RWPE2 (cell line): ENCODE results near the gene OR51A2.
"Not testable (repeated sequence)": the region's sequence is repeated elsewhere in the genome, so short reads cannot be mapped to it uniquely, and the experiment has no call there.

ENCODE experiments used
- ATAC-seq: fragments of 200-7000 bp; cut with Tn5 transposase; 3 replicates; pipeline ENCODE4 v1.9.1; 2021; ENCODE audit warnings: low read depth
- DNase-seq: peaks from one replicate; pipeline ENCODE4 v3.0.0-alpha.2; 2020; ENCODE audit warnings: low spot score
- H3K27ac ChIP-seq: fragments of 450-650 bp; 2 replicates; pipeline ENCODE4 v1.5.1; 2017; ENCODE audit warnings: mild to moderate bottlenecking; ENCODE audit not compliant: poor library complexity, severe bottlenecking
- H3K27me3 ChIP-seq: fragments of 250-450 bp; sonication (Bioruptor Pico); 2 replicates; pipeline ENCODE4 v1.5.1; 2021; ENCODE audit warnings: mild to moderate bottlenecking, moderate library complexity; ENCODE audit not compliant: insufficient read depth, poor library complexity, severe bottlenecking
- H3K36me3 ChIP-seq: fragments of 250-450 bp; sonication (Bioruptor Pico); 2 replicates; pipeline ENCODE4 v1.5.1; 2020; ENCODE audit warnings: low read depth, mild to moderate bottlenecking, moderate library complexity
- H3K4me1 ChIP-seq: fragments of 250-450 bp; sonication (Bioruptor Pico); 2 replicates; pipeline ENCODE4 v1.5.1; 2021; ENCODE audit warnings: mild to moderate bottlenecking, moderate library complexity; ENCODE audit not compliant: insufficient read depth, poor library complexity, severe bottlenecking
- H3K4me3 ChIP-seq: fragments of 250-450 bp; sonication (Bioruptor Pico); 2 replicates; pipeline ENCODE4 v1.5.1; 2021; ENCODE audit warnings: mild to moderate bottlenecking, moderate library complexity; ENCODE audit not compliant: severe bottlenecking
- H3K9me3 ChIP-seq: fragments of 250-450 bp; sonication (Bioruptor Pico); 2 replicates; pipeline ENCODE4 v1.5.1; 2021; ENCODE audit warnings: mild to moderate bottlenecking, moderate library complexity; ENCODE audit not compliant: severe bottlenecking
- CTCF ChIP-seq: fragments of 450-650 bp; IDR thresholded peaks from one replicate; pipeline ENCODE4 v1.5.1; 2017; ENCODE audit warnings: mild to moderate bottlenecking, moderate library complexity; ENCODE audit not compliant: poor library complexity, severe bottlenecking

Gene OR51A2, protein sequence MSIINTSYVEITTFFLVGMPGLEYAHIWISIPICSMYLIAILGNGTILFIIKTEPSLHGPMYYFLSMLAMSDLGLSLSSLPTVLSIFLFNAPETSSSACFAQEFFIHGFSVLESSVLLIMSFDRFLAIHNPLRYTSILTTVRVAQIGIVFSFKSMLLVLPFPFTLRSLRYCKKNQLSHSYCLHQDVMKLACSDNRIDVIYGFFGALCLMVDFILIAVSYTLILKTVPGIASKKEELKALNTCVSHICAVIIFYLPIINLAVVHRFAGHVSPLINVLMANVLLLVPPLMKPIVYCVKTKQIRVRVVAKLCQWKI

DNA sequence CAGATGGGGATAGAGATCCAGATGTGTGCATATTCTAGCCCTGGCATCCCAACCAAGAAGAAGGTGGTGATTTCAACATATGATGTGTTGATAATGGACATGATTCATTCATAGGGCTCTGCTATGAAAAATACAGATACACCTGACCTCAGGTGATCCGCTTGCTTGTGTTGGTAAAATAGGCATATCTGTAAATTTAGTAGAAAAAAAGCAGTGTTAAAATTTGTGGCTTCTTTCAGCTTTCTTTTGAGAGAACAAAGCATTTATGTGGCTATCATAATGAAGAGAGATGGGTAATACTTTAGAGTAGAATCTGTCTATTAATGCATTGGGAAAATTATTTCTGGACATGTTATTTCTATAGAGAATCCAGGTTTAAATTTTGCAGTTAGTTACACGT is at the start of gene OR51A2:
Gene OR51A2 (minus strand): TSS at position 101 of the 400 bp plus-strand sequence. CDS start 0 bp downstream, at position 101.
- not testable (repeated sequence) for H3K4me1 ChIP-seq, H3K4me3 ChIP-seq, H3K36me3 ChIP-seq, H3K9me3 ChIP-seq, H3K27me3 ChIP-seq, ATAC-seq, H3K27ac ChIP-seq, DNase-seq

DNA sequence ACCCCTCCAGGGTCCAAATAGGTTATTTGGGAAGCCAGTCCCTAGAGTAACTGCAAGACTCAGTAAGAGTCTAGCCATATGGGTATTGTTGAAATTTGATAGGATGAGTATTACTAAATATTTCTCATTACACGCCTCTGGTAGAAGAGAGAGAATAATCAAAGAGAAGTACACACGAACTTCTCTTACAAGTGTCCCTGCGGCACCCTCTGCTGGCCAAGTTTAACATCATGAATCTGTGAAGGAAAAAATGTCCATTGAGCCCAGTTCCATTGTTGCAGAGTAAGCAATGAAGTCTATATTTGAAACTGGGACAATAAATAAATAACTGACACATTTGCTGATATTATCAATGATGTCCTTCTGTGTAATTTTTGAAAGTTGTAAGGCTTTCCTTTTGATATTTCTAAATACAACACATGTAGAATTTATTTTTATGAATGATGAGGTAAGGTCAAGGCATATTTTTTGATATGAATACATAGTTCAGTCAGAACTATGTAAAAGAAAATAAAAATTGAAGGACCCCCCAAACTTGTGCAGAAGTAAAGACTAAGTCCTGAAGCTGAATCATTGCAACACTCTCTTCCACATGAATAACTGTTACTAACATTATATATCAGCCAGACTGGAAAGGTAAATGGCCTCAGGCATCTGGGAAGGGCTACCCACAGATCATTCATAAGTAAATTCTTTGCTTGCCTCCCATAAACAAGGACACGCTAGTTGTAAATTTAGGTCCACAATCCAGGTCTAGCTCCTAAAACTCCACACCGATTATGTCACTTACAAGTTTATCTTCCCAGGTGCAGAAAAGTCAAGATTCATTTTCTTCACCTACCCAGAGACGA is 49.1 kb upstream of the OR51A2 start:
- DNase-seq (no peak), ATAC-seq (peak; percentile 48; the same call in 1 of the 3 replicates)

GRCh38 chr11:4994551-4994950 is 39.0 kb upstream of the OR51A2 start, which contains the start of gene OR51L1:
TSS of gene OR51L1 (plus strand) at chr11:4994851. CDS start at chr11:4998983, 4,132 bp downstream.
- no peaks in the 10 kb centered on the region for H3K36me3 ChIP-seq
- H3K9me3 ChIP-seq: no peaks in the 10 kb centered on the region
- H3K4me3 ChIP-seq: no peak within 1 kb of the TSS
- no peak within 1 kb of the TSS for H3K27ac ChIP-seq
- peaks cover 6% of the 10 kb centered on the region for H3K27me3 ChIP-seq
- no peak for TF ChIP-seq CTCF
- no peak for ATAC-seq
- no peaks in the 10 kb centered on the region for H3K4me1 ChIP-seq
- DNase-seq: no peak

More for the DNA sequence above, 49.1 kb upstream of the OR51A2 start:
- Histone ChIP-seq H3K27ac (no peak overlapping the region), H3K9me3 (no peaks in the 10 kb centered on the region), H3K4me3 (no peak overlapping the region), H3K36me3 (no peaks in the 10 kb centered on the region), H3K27me3 (no peaks in the 10 kb centered on the region), H3K4me1 (no peaks in the 10 kb centered on the region)
- TF ChIP-seq CTCF: peak; percentile 78

DNA sequence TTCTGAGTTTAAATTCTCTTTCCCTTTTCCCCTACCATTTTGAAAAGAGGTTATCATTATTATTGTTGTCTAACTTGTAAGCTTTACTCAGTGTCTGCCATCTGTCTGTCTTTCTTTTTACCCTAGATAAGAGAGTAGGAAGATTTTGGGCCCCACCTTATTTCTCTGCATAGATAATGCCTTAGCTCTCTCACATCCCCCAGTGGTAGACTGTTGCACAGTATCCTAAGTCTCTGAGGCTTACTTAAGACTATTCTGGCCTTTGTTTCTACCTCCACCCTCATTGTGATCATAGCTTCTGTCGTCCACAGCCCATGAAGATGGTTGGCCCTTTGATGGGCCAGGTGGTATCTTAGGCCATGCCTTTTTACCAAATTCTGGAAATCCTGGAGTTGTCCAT is 35.5 kb upstream of the OR51A2 start:
- Histone ChIP-seq H3K4me1 (no peaks in the 10 kb centered on the region), H3K9me3 (no peaks in the 10 kb centered on the region), H3K27me3 (peaks cover 6% of the 10 kb centered on the region), H3K27ac (no peak overlapping the region), H3K4me3 (no peak overlapping the region), H3K36me3 (no peaks in the 10 kb centered on the region)
- DNase-seq (no peak), ATAC-seq (peak; percentile 68)
- peak; percentile 45 for TF ChIP-seq CTCF

GRCh38 chr11:4983841-4984240 is 28.3 kb upstream of the OR51A2 start:
- no peak for ATAC-seq
- no peak for DNase-seq
- Histone ChIP-seq H3K4me3 (no peak overlapping the region), H3K27me3 (no peaks in the 10 kb centered on the region), H3K36me3 (no peaks in the 10 kb centered on the region), H3K27ac (no peak overlapping the region), H3K4me1 (no peaks in the 10 kb centered on the region), H3K9me3 (no peaks in the 10 kb centered on the region)
- TF ChIP-seq CTCF: no peak
